Activated CD4-positive, alpha-beta T cell treated with anti-CD3 and anti-CD28 coated beads, Interleukin-2, amount 10 ng/mL, durations not matched to agents 7 days and 5 days (primary cell): Measurements from ENCODE around the gene ANAPC7. TPM values are rescaled to one million over a fixed set of nuclear protein-coding genes. Genes with fewer than 3 reads are reported as not detected.
"Not testable (repeated sequence)": the region's sequence is repeated elsewhere in the genome, so short reads cannot be mapped to it uniquely, and the experiment has no call there.

ENCODE experiments used
- CTCF ChIA-PET: fragments of 350-600 bp; sonication (Branson Sonifier 250); formaldehyde crosslinking; loops from one replicate; lab custom pipeline; 2021; ENCODE audit warnings: antibody characterized with exemption; lab: Charles Lee
- POLR2A ChIA-PET: fragments of 350-600 bp; sonication (Branson Sonifier 250); formaldehyde crosslinking; loops from one replicate; lab custom pipeline; 2021; ENCODE audit warnings: antibody characterized with exemption; lab: Charles Lee
- DNase-seq: peaks from one replicate; pipeline ENCODE4 v3.0.0-alpha.2; 2020
- H3K27ac Mint-ChIP-seq: one replicate; pipeline ENCODE4 v1.8.0; 2021; ENCODE audit warnings: mild to moderate bottlenecking, moderate library complexity, mixed read lengths
- H3K27me3 Mint-ChIP-seq: one replicate; pipeline ENCODE4 v1.8.0; 2021; ENCODE audit warnings: mixed read lengths
- H3K36me3 Mint-ChIP-seq: one replicate; pipeline ENCODE4 v1.8.0; 2021; ENCODE audit warnings: low read depth, mixed read lengths
- H3K4me1 Mint-ChIP-seq: one replicate; pipeline ENCODE4 v1.8.0; 2021; ENCODE audit warnings: mixed read lengths
- H3K4me3 Mint-ChIP-seq: one replicate; pipeline ENCODE4 v1.8.0; 2021; ENCODE audit warnings: mild to moderate bottlenecking, moderate library complexity, mixed read lengths
- H3K9me3 Mint-ChIP-seq: one replicate; pipeline ENCODE4 v1.8.0; 2021; ENCODE audit warnings: mixed read lengths
- total RNA-seq, 2 experiments: library from RNA; stranded (reverse); gene quantifications; one replicate each; pipeline ENCODE4 v1.2.3, GENCODE V29; 2021

The ANAPC7 gene
- total RNA-seq, 2 experiments from 2014 or later = 61.8 to 67.7 TPM

DNA sequence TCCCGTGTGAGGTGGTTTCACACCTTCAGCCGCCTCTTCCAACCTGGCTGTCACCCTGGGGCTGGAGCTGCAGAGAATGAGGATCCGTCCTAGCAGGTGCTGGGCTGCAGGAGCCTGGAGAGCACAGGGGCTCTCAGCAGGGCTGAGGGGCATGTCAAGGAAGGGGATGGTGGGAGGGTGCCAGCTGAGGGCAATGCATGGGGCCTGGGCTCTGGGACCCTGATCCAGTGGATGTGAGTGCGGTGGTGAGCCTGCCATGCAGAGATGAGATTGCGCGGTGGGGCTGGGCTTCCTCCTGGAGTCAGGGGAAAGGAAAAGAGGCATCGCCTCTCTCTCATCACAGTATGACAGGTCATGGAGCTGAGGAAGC lies 31.5 kb downstream of the ANAPC7 start:
- CTCF ChIA-PET = interaction anchor here (0.6 to 1.2 kb wide), 2 partner anchors 57 to 78 kb away, joined by 3 read pairs; partner anchors contain the start of gene ARPC3
- Mint-ChIP-seq H3K27me3 (no peaks in the 10 kb centered on the region), H3K36me3 (peaks cover 32% of the 10 kb centered on the region), H3K27ac (no peak overlapping the region), H3K9me3 (no peaks in the 10 kb centered on the region), H3K4me3 (no peak overlapping the region), H3K4me1 (no peaks in the 10 kb centered on the region)
- POLR2A ChIA-PET = no interaction called here
- no peak for DNase-seq

GRCh38 chr12:110371408-110372055 lies 32.0 kb downstream of the ANAPC7 start:
- CTCF ChIA-PET = interaction anchor here (0.6 to 1.2 kb wide), 5 partner anchors 8 to 1296 kb away, joined by 3 read pairs; partner anchors contain the start of gene ARPC3
- Mint-ChIP-seq H3K4me1 (no peaks in the 10 kb centered on the region), H3K36me3 (peaks cover 31% of the 10 kb centered on the region), H3K9me3 (no peaks in the 10 kb centered on the region), H3K27me3 (no peaks in the 10 kb centered on the region), H3K27ac (no peak overlapping the region), H3K4me3 (no peak overlapping the region)
- POLR2A ChIA-PET = interaction anchor here (0.6 kb wide), 1 partner anchor 15 kb away, joined by 4 read pairs; no protein-coding TSS in a partner anchor
- no peak for DNase-seq

DNA sequence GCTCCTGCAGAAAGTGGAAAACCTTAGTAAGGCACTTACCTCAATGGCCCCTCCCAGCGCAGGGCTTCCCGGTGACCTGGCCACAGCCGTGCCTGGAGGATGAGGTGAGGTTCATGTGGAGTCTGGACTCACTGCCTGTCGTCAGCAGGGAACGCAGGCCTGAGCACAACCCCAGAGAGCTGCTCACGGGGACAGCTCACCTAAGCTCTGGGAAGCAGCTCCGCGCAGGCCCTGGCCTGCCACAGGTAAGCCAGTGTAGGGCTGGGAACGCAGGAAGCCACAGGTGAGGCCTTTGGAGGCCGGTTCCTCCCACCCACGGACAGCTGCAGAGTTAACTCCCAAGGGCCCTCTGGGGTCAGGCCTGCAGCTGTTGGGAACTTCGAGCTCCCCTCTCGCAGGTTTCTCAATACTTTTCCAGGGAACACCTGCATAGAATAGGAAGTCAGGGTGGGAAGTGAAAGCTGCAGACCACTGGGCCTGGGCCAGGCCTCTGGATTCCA lies 32.7 kb downstream of the ANAPC7 start:
- Mint-ChIP-seq H3K9me3 (no peaks in the 10 kb centered on the region), H3K36me3 (peaks cover 27% of the 10 kb centered on the region), H3K4me3 (no peak overlapping the region), H3K27me3 (no peaks in the 10 kb centered on the region), H3K4me1 (no peaks in the 10 kb centered on the region), H3K27ac (no peak overlapping the region)
- CTCF ChIA-PET = interaction anchor here (0.6 to 1.2 kb wide), 4 partner anchors 9 to 1297 kb away, joined by 3 read pairs; partner anchors contain the start of gene ARPC3
- no peak for DNase-seq
- POLR2A ChIA-PET = interaction anchor here (0.6 kb wide), 1 partner anchor 14 kb away, joined by 4 read pairs; no protein-coding TSS in a partner anchor

DNA sequence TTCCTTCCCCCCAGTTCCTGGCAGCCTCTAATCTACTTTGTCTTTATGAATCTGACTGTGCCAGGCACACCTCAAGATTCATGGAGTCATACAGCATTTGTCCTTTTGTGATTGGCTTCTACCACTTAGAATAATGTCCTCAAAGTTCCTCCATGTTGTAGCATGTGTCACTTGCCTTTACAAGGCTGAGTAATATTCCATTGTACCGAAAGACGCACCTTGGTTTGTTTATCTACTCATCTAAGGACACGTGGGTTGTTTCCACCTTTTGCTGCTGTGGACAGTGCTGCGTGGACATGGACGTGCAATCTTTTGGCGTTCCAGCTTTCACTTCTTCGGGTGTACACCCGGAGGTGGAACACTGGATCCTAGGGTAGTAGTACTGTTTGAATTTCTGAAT lies 33.5 kb downstream of the ANAPC7 start:
- Mint-ChIP-seq H3K4me3 (no peak overlapping the region), H3K9me3 (no peaks in the 10 kb centered on the region), H3K27ac (no peak overlapping the region), H3K4me1 (no peaks in the 10 kb centered on the region), H3K36me3 (peaks cover 22% of the 10 kb centered on the region), H3K27me3 (no peaks in the 10 kb centered on the region)
- no peak for DNase-seq
- ChIA-PET POLR2A (no interaction called here), CTCF (interaction anchor here (1.6 kb wide), 1 partner anchor 18 kb away, joined by 3 read pairs; no protein-coding TSS in a partner anchor)

DNA sequence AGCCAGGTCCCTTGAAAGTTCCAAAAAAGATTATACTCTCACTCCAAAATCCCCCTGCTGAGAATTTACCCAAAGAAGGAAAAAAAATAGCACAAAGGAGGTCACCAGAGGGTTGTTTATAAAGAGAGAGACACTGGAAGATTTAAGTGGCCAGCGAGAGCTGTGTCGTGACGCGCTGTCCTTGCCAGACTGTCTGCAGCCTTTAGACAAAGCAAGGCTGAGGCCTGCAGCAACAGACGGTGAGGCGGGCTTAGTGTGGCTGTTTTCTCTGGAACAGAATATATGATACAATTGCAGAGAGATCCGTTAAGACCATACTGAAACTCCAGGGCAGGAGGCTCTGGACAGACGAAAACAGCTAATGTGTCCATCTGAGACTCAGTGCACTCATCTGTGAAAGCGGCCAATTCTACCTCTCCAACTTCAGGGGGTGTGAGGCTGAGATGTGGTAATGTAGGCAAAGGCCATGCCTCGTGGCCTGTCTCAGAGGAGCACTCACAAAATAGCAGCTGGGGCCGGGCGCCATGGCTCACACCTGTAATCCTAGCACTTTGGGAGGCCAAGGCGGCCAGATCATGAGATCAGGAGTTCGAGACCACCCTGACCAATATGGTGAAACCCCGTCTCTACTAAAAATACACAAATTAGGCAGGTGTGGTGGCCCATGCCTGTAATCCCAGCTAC lies 36.2 kb downstream of the ANAPC7 start:
- CTCF ChIA-PET = interaction anchor here (1.5 kb wide), 1 partner anchor 11 kb away, joined by 4 read pairs; no protein-coding TSS in a partner anchor
- no peak overlapping the region for H3K27ac Mint-ChIP-seq

DNA sequence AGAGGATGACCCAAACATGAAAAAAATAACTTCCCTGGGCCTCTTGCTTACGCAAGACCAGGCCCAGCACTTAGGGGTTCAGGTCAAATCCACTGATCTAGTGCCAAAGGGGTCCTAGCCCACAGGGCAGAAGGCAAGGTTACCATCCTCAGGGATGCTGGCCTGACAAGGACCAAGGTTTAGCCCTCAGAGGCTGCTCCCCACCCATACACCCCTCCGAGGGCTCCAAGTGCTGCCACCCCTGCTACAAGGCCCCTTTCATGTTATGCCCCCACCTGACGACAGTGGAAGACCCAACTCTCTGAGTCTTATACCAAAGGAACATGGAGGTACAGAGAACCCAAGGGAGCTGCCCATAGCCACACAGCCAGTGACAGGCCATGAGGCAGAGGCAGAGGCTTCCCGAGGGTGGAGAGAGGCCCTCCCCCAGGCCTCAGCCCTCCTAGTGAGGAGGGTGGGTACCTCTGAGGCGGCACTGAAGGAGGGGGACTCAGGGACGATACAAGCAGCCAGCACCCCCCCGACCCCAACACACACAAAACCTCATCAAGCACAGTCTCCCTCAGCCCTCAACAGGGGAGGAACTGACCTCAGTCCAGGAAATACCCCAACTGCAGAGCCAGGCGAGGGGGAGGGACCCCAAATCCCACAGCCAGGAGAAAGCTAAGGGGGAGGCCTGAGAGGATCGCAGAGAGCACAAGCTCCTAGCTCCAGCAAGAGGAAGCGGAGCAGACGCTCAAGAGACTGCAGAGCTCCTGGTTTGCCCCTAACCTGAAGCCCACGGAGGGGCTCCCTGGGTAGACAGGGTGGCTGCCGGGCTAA lies 37.0 kb downstream of the ANAPC7 start:
- Mint-ChIP-seq H3K4me1 (no peaks in the 10 kb centered on the region), H3K36me3 (no peaks in the 10 kb centered on the region), H3K27me3 (no peaks in the 10 kb centered on the region), H3K27ac (no peak overlapping the region), H3K9me3 (no peaks in the 10 kb centered on the region), H3K4me3 (no peak overlapping the region)
- ChIA-PET POLR2A (no interaction called here), CTCF (interaction anchor here (1.2 to 1.5 kb wide), 2 partner anchors 10 to 19 kb away, joined by 3 to 4 read pairs; no protein-coding TSS in a partner anchor)
- no peak for DNase-seq

More for the DNA sequence above, 36.2 kb downstream of the ANAPC7 start:
- peaks cover 4% of the 10 kb centered on the region for H3K36me3 Mint-ChIP-seq
- H3K4me3 Mint-ChIP-seq = no peak overlapping the region
- H3K4me1 Mint-ChIP-seq = no peaks in the 10 kb centered on the region
- POLR2A ChIA-PET = no interaction called here
- no peak for DNase-seq
- H3K27me3 Mint-ChIP-seq = no peaks in the 10 kb centered on the region
- no peaks in the 10 kb centered on the region for H3K9me3 Mint-ChIP-seq

DNA sequence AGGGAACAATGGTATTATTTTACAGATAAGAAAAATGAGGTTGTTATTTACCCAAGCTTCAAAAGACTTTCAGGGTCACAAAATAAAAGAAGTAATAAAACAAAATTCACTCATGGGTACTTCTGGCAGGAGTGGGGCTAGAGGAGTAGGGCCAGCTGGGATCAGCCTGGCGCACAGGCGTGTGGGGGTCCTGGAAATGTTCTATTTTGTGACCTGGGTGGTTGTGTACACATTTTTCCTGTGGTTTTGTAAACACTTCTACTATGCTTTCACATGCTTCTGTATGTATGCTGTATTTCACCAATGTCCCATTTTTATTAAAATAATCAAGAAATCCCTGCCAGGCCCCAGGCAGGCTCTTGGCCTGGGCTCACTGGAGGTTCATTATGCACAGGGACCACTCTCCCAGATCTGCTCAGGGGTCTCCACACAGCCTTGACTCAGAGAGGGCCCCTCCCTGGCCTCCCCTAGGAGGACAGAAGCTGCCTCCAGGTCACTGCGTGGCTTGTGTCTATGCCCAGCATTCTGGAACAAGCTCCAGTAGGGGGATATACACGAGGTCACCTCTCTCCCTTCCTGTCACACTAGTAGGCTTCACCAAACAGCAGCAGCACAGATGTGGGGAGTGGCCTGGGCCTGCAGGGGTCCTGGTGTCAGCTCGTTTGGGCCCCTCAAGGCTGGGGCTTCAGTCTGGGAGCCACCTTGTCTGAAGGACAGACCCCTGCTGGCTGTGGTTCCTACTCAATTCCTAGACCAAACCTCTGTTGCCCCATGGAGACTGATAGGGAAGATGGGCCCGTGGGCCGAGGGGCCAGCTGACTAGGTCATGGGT lies 37.8 kb downstream of the ANAPC7 start:
- Mint-ChIP-seq H3K4me3 (no peak overlapping the region), H3K9me3 (no peaks in the 10 kb centered on the region), H3K4me1 (no peaks in the 10 kb centered on the region), H3K27me3 (no peaks in the 10 kb centered on the region), H3K27ac (no peak overlapping the region), H3K36me3 (no peaks in the 10 kb centered on the region)
- POLR2A ChIA-PET = no interaction called here
- CTCF ChIA-PET = interaction anchor here (0.6 to 1.2 kb wide), 2 partner anchors 20 to 68 kb away, joined by 3 to 4 read pairs; no protein-coding TSS in a partner anchor
- DNase-seq = no peak

DNA sequence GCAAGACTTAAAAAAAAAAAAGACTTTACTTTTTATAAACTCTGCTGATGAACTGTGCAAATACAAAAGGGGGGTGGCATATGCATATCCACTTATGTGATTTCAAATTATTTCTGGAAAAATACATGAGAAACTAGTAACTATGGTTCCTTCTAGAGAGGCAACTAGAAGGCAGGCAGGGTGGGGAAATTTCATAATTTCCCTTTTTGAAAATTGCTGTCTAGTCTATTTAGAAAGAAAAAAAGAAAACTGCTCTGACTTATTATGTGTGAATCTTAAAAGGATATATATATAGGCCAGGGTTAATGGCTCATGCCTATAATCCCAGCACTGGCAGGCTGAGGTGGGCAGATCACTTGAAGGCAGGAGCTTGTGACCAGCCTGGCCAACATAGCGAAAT lies 42.3 kb downstream of the ANAPC7 start:
- no peaks in the 10 kb centered on the region for H3K27me3 Mint-ChIP-seq
- no peak overlapping the region for H3K4me3 Mint-ChIP-seq
- no peaks in the 10 kb centered on the region for H3K4me1 Mint-ChIP-seq
- POLR2A ChIA-PET = no interaction called here
- no peak overlapping the region for H3K27ac Mint-ChIP-seq
- no peaks in the 10 kb centered on the region for H3K36me3 Mint-ChIP-seq
- no peaks in the 10 kb centered on the region for H3K9me3 Mint-ChIP-seq
- CTCF ChIA-PET = interaction anchor here (1.0 kb wide), 1 partner anchor 10 kb away, joined by 3 read pairs; no protein-coding TSS in a partner anchor
- DNase-seq = no peak

DNA sequence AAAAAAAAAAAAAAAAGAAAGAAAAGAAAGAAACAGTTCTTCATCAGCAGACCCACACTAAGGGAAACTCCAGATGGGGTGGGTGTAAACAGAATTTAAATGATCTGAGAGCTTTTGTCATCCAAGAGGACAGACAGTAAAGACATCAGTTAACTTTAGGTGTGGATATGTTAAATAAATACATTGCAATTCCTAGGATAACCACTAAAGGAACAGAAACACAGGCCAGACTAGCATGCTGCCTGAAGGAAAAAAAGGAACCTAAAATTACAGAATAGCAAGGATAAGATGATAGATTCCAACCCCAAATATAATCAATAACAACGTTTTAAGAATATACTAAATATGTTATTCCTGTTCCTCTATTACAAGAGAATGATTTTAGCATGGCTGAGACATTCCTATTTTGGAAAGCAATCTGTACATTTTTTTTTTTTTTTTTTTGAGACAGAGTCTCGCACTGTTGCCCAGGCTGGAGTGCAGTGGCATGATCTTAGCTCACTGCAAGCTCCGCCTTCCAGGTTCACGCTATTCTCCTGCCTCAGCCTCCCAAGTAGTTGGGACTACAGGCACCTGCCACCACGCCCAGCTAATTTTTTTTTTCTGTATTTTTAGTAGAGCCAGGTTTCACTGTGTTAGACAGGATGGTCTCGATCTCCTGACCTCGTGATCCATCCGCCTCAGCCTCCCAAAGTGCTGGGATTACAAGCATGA lies 45.0 kb downstream of the ANAPC7 start:
- H3K4me3 Mint-ChIP-seq, H3K27ac Mint-ChIP-seq, H3K27me3 Mint-ChIP-seq, DNase-seq, POLR2A ChIA-PET, H3K9me3 Mint-ChIP-seq, H3K36me3 Mint-ChIP-seq: not testable (repeated sequence)
- H3K4me1 Mint-ChIP-seq = peaks cover 16% of the 10 kb centered on the region
- CTCF ChIA-PET = interaction anchor here (1.0 to 1.6 kb wide), 4 partner anchors 9 to 88 kb away, joined by 3 to 15 read pairs (median 6); no protein-coding TSS in a partner anchor

DNA sequence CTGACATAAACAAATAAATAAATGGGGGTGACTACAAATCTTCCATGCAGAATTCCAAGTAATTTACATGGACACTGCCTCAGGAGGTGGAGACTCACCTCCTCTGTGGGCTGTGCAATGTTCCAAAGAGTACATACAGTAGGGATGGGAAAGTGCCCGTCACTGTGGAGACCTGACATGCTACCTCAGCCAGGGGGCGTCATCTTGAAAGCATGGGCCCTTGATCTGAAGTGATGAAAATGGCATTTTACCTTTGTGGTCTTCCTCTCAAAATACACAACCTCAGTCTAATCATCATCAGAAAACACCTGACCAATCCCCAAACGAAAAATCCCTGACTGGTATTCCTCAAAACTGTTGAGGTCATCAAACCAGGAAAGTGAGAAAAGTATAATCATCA lies 48.4 kb downstream of the ANAPC7 start:
- H3K36me3 Mint-ChIP-seq = peaks cover 5% of the 10 kb centered on the region
- peak; percentile 42 for DNase-seq
- ChIA-PET CTCF (no interaction called here), POLR2A (no interaction called here)
- no peak overlapping the region for H3K27ac Mint-ChIP-seq
- no peak overlapping the region for H3K4me3 Mint-ChIP-seq
- no peaks in the 10 kb centered on the region for H3K9me3 Mint-ChIP-seq
- H3K4me1 Mint-ChIP-seq = peaks cover 26% of the 10 kb centered on the region
- H3K27me3 Mint-ChIP-seq = no peaks in the 10 kb centered on the region

- Mint-ChIP-seq H3K36me3 (peaks cover 11% of the 10 kb centered on the region), H3K9me3 (no peaks in the 10 kb centered on the region), H3K27ac (no peak overlapping the region), H3K27me3 (no peaks in the 10 kb centered on the region), H3K4me1 (peaks cover 34% of the 10 kb centered on the region), H3K4me3 (no peak overlapping the region)
- ChIA-PET POLR2A (interaction anchor here (0.6 kb wide), 1 partner anchor 541 kb away, joined by 5 read pairs; no protein-coding TSS in a partner anchor), CTCF (interaction anchor here (0.6 to 2.6 kb wide), 5 partner anchors 14 to 216 kb away, joined by 3 to 10 read pairs (median 4); no protein-coding TSS in a partner anchor)
- no peak for DNase-seq
Measured at GRCh38 chr12:110354172-110354780, 49.2 kb downstream of the ANAPC7 start.
